Measurements from ENCODE around the gene GP1BB.

Gene GP1BB

DNA sequence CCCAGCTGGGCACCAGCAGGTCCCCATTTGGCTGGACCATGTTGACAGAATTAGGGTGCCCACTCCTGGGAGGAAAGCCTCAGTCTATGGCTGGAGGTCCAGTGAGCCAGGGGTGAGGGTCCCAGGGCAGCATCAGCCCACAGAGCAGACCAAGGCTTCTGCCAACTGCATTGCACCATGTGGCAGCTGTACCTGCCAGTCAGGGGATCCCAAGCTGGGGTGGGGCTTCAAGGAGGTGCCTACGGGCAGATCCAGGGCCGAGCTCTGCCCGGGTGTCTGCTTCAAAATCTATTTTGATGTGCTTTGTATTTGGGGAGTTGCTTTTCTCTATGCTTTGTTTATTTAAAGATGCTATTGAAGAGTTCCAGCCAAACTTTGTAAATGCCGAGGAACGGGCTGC is 10.4 kb downstream of the GP1BB start:
- DNase-seq = no peak
- Histone ChIP-seq H4K8ac (ENCODE audit: low read depth, low read length) (no peak overlapping the region), H4K91ac (ENCODE audit: low read depth, low read length) (no peak overlapping the region), H3K4me1 (ENCODE audit: control insufficient read depth in 1 of 2, insufficient read depth in 2 of 2, low read length in 2 of 2) (peaks cover 4 to 6% of the 10 kb centered on the region in 2 experiments), H3K14ac (ENCODE audit: low read length) (no peak overlapping the region), H3K27ac (ENCODE audit: low read depth, low read length) (no peak overlapping the region), H3K4ac (ENCODE audit: low read depth, low read length) (no peak overlapping the region), H2AFZ (ENCODE audit: insufficient read depth, low read length, poor library complexity) (no peak overlapping the region), H3K9ac (ENCODE audit: low read length) (no peak overlapping the region), H4K12ac (ENCODE audit: low read depth, low read length) (no peak overlapping the region), H3K18ac (ENCODE audit: low read length) (no peak overlapping the region), H3K79me2 (ENCODE audit: control insufficient read depth, insufficient read depth, low read length, poor library complexity) (no peaks in the 10 kb centered on the region), H2BK12ac (ENCODE audit: low read length) (no peak overlapping the region), H2BK120ac (ENCODE audit: insufficient read depth, low read length, poor library complexity) (no peak overlapping the region), H2AK5ac (ENCODE audit: low read length) (no peak overlapping the region), H3K79me1 (ENCODE audit: low read length) (no peaks in the 10 kb centered on the region), H3K27me3 (ENCODE audit: insufficient read depth, low read length) (no peaks in the 10 kb centered on the region), H3K4me3 (ENCODE audit: low read depth, low read length) (no peak overlapping the region), H3K23ac (ENCODE audit: low read length) (no peak overlapping the region), H3K36me3 (ENCODE audit: control insufficient read depth in 1 of 2, insufficient read depth in 2 of 2, low read length in 2 of 2) (no peaks in the 10 kb centered on the region), H3K9me3 (ENCODE audit: insufficient read depth, low read depth, low read length) (peaks cover 4% of the 10 kb centered on the region), H3K4me2 (ENCODE audit: low read length) (no peak overlapping the region), H2BK5ac (ENCODE audit: low read depth, low read length, poor library complexity) (no peak overlapping the region)
- no CpG with 5 or more reads among the region's 5 CpGs for WGBS (ENCODE audit: extremely low coverage, insufficient coverage, insufficient read length)

DNA sequence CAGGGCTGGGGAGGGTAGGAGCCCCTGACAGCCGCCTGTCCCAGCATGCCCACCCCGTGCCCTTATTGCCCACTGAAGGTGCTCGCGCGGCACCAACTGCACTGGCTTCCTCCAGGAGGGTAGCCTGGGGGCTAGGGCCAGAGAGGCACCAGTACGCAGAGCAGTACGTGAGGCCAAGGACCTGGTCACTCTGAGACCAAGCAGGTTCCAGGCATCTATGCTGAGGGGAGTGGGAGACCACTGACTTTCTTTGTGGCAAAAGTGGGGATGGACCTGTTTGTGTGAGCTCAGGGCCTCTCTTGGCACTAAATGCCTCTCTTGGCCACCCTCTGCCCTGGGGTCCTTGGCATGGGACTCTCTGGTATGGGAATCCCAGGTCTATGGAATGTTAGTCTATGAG is 10.8 kb downstream of the GP1BB start:
- Histone ChIP-seq H3K36me3 (ENCODE audit: control insufficient read depth in 1 of 2, insufficient read depth in 2 of 2, low read length in 2 of 2) (no peaks in the 10 kb centered on the region), H3K4me2 (ENCODE audit: low read length) (no peak overlapping the region), H3K23ac (ENCODE audit: low read length) (no peak overlapping the region), H4K91ac (ENCODE audit: low read depth, low read length) (no peak overlapping the region), H3K27ac (ENCODE audit: low read depth, low read length) (no peak overlapping the region), H2BK5ac (ENCODE audit: low read depth, low read length, poor library complexity) (no peak overlapping the region), H2BK120ac (ENCODE audit: insufficient read depth, low read length, poor library complexity) (no peak overlapping the region), H3K9ac (ENCODE audit: low read length) (no peak overlapping the region), H2AFZ (ENCODE audit: insufficient read depth, low read length, poor library complexity) (no peak overlapping the region), H3K4me1 (ENCODE audit: control insufficient read depth in 1 of 2, insufficient read depth in 2 of 2, low read length in 2 of 2) (peaks cover 4 to 6% of the 10 kb centered on the region in 2 experiments), H3K14ac (ENCODE audit: low read length) (no peak overlapping the region), H3K18ac (ENCODE audit: low read length) (no peak overlapping the region), H4K8ac (ENCODE audit: low read depth, low read length) (no peak overlapping the region), H3K27me3 (ENCODE audit: insufficient read depth, low read length) (no peaks in the 10 kb centered on the region), H3K4ac (ENCODE audit: low read depth, low read length) (no peak overlapping the region), H4K12ac (ENCODE audit: low read depth, low read length) (no peak overlapping the region), H3K4me3 (ENCODE audit: low read depth, low read length) (no peak overlapping the region), H2AK5ac (ENCODE audit: low read length) (no peak overlapping the region), H2BK12ac (ENCODE audit: low read length) (no peak overlapping the region), H3K79me2 (ENCODE audit: control insufficient read depth, insufficient read depth, low read length, poor library complexity) (no peaks in the 10 kb centered on the region), H3K79me1 (ENCODE audit: low read length) (no peaks in the 10 kb centered on the region), H3K9me3 (ENCODE audit: insufficient read depth, low read depth, low read length) (peaks cover 4% of the 10 kb centered on the region)
- no CpG with 5 or more reads among the region's 7 CpGs for WGBS (ENCODE audit: extremely low coverage, insufficient coverage, insufficient read length)
- DNase-seq = no peak

DNA sequence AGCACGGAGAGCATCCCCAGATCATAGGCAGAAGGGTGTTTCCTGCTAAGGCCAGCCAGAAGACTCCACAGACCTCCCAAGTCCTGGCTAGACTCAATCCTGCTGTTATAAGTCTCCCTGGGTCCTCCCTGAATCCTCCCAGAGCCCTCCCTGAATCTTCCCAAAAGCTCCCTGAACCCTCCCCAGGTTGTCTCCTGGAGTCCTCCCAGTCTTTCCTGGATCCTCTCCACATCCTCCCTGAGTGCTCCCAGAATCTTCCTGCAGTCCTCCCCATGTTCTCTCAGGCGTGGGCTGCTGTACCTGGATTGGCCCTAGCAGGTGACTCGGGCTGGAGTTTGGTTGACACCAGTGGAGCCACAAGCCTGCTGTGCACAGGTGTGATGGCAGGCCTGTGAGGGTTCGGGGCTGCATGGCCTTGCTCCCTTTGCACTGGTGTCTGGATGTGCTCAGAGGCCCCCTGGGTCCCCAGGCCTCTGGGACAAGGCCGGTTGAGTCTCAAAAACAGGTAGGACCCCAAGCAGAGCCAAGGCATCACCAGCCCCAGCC is 11.6 kb downstream of the GP1BB start:
- Histone ChIP-seq H3K9me3 (ENCODE audit: insufficient read depth, low read depth, low read length) (peaks cover 4% of the 10 kb centered on the region), H3K23ac (ENCODE audit: low read length) (no peak overlapping the region), H3K4ac (ENCODE audit: low read depth, low read length) (no peak overlapping the region), H3K27me3 (ENCODE audit: insufficient read depth, low read length) (no peaks in the 10 kb centered on the region), H4K91ac (ENCODE audit: low read depth, low read length) (no peak overlapping the region), H3K36me3 (ENCODE audit: control insufficient read depth in 1 of 2, insufficient read depth in 2 of 2, low read length in 2 of 2) (no peaks in the 10 kb centered on the region), H3K4me2 (ENCODE audit: low read length) (no peak overlapping the region), H2AFZ (ENCODE audit: insufficient read depth, low read length, poor library complexity) (no peak overlapping the region), H3K18ac (ENCODE audit: low read length) (no peak overlapping the region), H2BK120ac (ENCODE audit: insufficient read depth, low read length, poor library complexity) (no peak overlapping the region), H3K79me2 (ENCODE audit: control insufficient read depth, insufficient read depth, low read length, poor library complexity) (no peaks in the 10 kb centered on the region), H3K4me3 (ENCODE audit: low read depth, low read length) (no peak overlapping the region), H3K14ac (ENCODE audit: low read length) (no peak overlapping the region), H2BK5ac (ENCODE audit: low read depth, low read length, poor library complexity) (no peak overlapping the region), H3K4me1 (ENCODE audit: control insufficient read depth in 1 of 2, insufficient read depth in 2 of 2, low read length in 2 of 2) (peaks cover 4 to 6% of the 10 kb centered on the region in 2 experiments), H4K12ac (ENCODE audit: low read depth, low read length) (no peak overlapping the region), H3K9ac (ENCODE audit: low read length) (no peak overlapping the region), H4K8ac (ENCODE audit: low read depth, low read length) (no peak overlapping the region), H3K79me1 (ENCODE audit: low read length) (no peaks in the 10 kb centered on the region), H2BK12ac (ENCODE audit: low read length) (no peak overlapping the region), H3K27ac (ENCODE audit: low read depth, low read length) (no peak overlapping the region), H2AK5ac (ENCODE audit: low read length) (no peak overlapping the region)
- DNase-seq = no peak
- WGBS (ENCODE audit: extremely low coverage, insufficient coverage, insufficient read length) = no CpG with 5 or more reads among the region's 5 CpGs

DNA sequence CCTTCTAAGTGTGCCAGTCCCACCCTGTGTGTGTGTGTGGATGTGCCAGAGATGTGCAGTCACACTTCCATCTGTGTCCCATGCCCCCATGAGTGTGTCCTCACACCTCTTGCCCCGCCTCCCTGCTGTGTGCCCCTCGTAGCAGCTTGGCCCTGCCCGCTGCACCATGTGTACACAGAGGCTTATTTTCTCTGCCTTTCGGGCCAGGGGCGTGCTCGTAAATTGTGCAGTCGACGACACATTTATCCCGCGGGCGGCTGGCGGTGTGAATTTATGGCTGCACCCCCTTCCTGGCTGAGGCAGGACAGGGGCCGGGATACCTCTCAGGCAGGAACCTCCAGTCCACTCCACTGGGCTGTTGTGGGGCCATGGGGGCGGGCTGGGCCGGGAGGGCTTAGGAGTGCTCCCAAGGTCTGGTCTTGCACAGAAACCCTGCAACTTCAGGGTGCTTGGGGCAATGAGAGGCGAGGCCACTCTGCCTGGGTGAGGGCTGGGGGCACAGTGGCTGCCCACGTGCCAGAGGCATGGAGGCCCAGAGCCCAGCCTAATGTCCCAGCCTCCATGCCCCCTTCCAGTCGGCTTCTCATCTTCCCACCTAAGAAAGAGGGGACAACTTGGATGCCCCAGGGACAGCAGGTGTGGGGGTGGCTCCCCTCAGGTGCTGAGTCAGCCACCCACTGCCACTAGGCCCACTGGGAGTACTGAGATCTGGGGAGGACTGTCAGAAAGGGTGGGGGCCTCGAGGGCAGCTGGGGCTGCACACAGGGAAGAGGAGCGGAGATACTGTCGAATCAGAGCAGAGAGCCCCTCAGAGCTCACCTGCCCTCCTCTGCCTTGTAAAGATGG is 12.5 kb downstream of the GP1BB start:
- H3K9ac ChIP-seq (ENCODE audit: low read length) = no peak overlapping the region
- H3K27ac ChIP-seq (ENCODE audit: low read depth, low read length) = no peak overlapping the region
- H3K4ac ChIP-seq (ENCODE audit: low read depth, low read length) = no peak overlapping the region
- no peak overlapping the region for H2AK5ac ChIP-seq (ENCODE audit: low read length)
- H2BK12ac ChIP-seq (ENCODE audit: low read length) = no peak overlapping the region
- H3K4me2 ChIP-seq (ENCODE audit: low read length) = no peak overlapping the region
- no peaks in the 10 kb centered on the region for H3K79me2 ChIP-seq (ENCODE audit: control insufficient read depth, insufficient read depth, low read length, poor library complexity)
- H3K36me3 ChIP-seq (ENCODE audit: control insufficient read depth in 1 of 2, insufficient read depth in 2 of 2, low read length in 2 of 2) = no peaks in the 10 kb centered on the region
- H3K4me1 ChIP-seq (ENCODE audit: control insufficient read depth in 1 of 2, insufficient read depth in 2 of 2, low read length in 2 of 2) = peaks cover 2 to 3% of the 10 kb centered on the region in 2 experiments
- WGBS (ENCODE audit: extremely low coverage, insufficient coverage, insufficient read length) = no CpG with 5 or more reads among the region's 21 CpGs
- DNase-seq = no peak
- H2BK5ac ChIP-seq (ENCODE audit: low read depth, low read length, poor library complexity) = no peak overlapping the region
- H4K91ac ChIP-seq (ENCODE audit: low read depth, low read length) = no peak overlapping the region
- no peak overlapping the region for H4K8ac ChIP-seq (ENCODE audit: low read depth, low read length)
- no peak overlapping the region for H3K18ac ChIP-seq (ENCODE audit: low read length)
- H3K9me3 ChIP-seq (ENCODE audit: insufficient read depth, low read depth, low read length) = peaks cover 4% of the 10 kb centered on the region
- H3K14ac ChIP-seq (ENCODE audit: low read length) = no peak overlapping the region
- H4K12ac ChIP-seq (ENCODE audit: low read depth, low read length) = no peak overlapping the region
- no peaks in the 10 kb centered on the region for H3K27me3 ChIP-seq (ENCODE audit: insufficient read depth, low read length)
- no peak overlapping the region for H2AFZ ChIP-seq (ENCODE audit: insufficient read depth, low read length, poor library complexity)
- no peak overlapping the region for H3K23ac ChIP-seq (ENCODE audit: low read length)
- no peak overlapping the region for H2BK120ac ChIP-seq (ENCODE audit: insufficient read depth, low read length, poor library complexity)
- H3K4me3 ChIP-seq (ENCODE audit: low read depth, low read length) = no peak overlapping the region
- no peaks in the 10 kb centered on the region for H3K79me1 ChIP-seq (ENCODE audit: low read length)
